ENCODE results near the gene TRA2B. TPM values are rescaled to one million over a fixed set of nuclear protein-coding genes. Genes with fewer than 3 reads are reported as not detected.

The TRA2B gene
- total RNA-seq, 4 donors from 2014 or later = 73.8 to 164 (median 85.1) TPM

GRCh38 chr3:185933374-185934173 is 4.2 kb downstream of the TRA2B start:
- H3K4me3 ChIP-seq = peak overlapping the region; percentile 74 to 99 (median 99)
- intact Hi-C loops (cut with DNase I) = loop anchor here (10.0 kb wide), 1 partner anchor 279 kb away; no protein-coding TSS in a partner anchor
- H3K36me3 ChIP-seq = no peaks in the 10 kb centered on the region
- peak overlapping the region in 3 of 4 donors; percentile 0 to 98 (median 5) for H3K27ac ChIP-seq (replicated peaks in 1 of 4)
- H3K9me3 ChIP-seq = no peaks in the 10 kb centered on the region
- no peak for DNase-seq (ENCODE audit: extremely low spot score)
- peaks cover 62 to 81% (median 74%) of the 10 kb centered on the region in 4 donors for H3K4me1 ChIP-seq
- H3K27me3 ChIP-seq = no peaks in the 10 kb centered on the region
- no peak for TF ChIP-seq CTCF (IDR thresholded peaks at IDR 0.05)
- TF ChIP-seq POLR2AphosphoS5 (IDR thresholded peaks at IDR 0.05) = no peak
- no peak for TF ChIP-seq POLR2A (IDR thresholded peaks at IDR 0.05; ENCODE audit: low read depth)
- no peak for TF ChIP-seq EP300 (IDR thresholded peaks at IDR 0.05)

GRCh38 chr3:185931777-185932612 is 5.8 kb downstream of the TRA2B start:
- 8% methylated on average over 8 of the region's 8 CpGs for WGBS
- intact Hi-C loops (cut with DNase I) = loop anchor here (10.0 kb wide), 1 partner anchor 277 kb away; no protein-coding TSS in a partner anchor
- no peaks in the 10 kb centered on the region for H3K36me3 ChIP-seq
- TF ChIP-seq POLR2A (IDR thresholded peaks at IDR 0.05; ENCODE audit: low read depth) = no peak
- TF ChIP-seq POLR2AphosphoS5 (IDR thresholded peaks at IDR 0.05) = no peak
- TF ChIP-seq EP300 (IDR thresholded peaks at IDR 0.05) = no peak
- no peak for TF ChIP-seq CTCF (IDR thresholded peaks at IDR 0.05)
- no peaks in the 10 kb centered on the region for H3K27me3 ChIP-seq
- peak overlapping the region in 2 of 4 donors; percentile 4 to 98 for H3K27ac ChIP-seq (replicated peaks in 1 of 4)
- H3K4me1 ChIP-seq = peaks cover 78 to 93% (median 85%) of the 10 kb centered on the region in 4 donors
- no peak for DNase-seq (ENCODE audit: extremely low spot score)
- H3K9me3 ChIP-seq = no peaks in the 10 kb centered on the region
- peak overlapping the region; percentile 10 to 99 (median 86) for H3K4me3 ChIP-seq

- Histone ChIP-seq H3K4me3 (peak overlapping the region in 2 of 4 donors; percentile 20 to 99), H3K27me3 (no peaks in the 10 kb centered on the region), H3K27ac (replicated peaks in 1 of 4) (peak overlapping the region in 2 of 4 donors; percentile 1 to 36), H3K9me3 (no peaks in the 10 kb centered on the region), H3K4me1 (peaks cover 90 to 100% (median 99%) of the 10 kb centered on the region in 4 donors), H3K36me3 (peaks cover 2 to 7% (median 3%) of the 10 kb centered on the region in 4 donors)
- no peak for DNase-seq (ENCODE audit: extremely low spot score)
- no peak for TF ChIP-seq EP300 (IDR thresholded peaks at IDR 0.05)
- TF ChIP-seq POLR2A (IDR thresholded peaks at IDR 0.05; ENCODE audit: low read depth) = no peak
- no peak for TF ChIP-seq CTCF (IDR thresholded peaks at IDR 0.05)
- no peak for TF ChIP-seq POLR2AphosphoS5 (IDR thresholded peaks at IDR 0.05)
- intact Hi-C loops (cut with DNase I) = loop anchor here (10.0 kb wide), 1 partner anchor 276 kb away; no protein-coding TSS in a partner anchor
- 48% methylated on average over 3 of the region's 3 CpGs for WGBS
Observed at GRCh38 chr3:185930393-185931107, 7.3 kb downstream of the TRA2B start.
